OCI-LY1 (cell line): ENCODE results near the gene TRPM6.

Source experiments
- CTCF ChIP-seq: fragments of 200-600 bp; sonication (generic), shearing (Covaris generic); IDR thresholded peaks from 2 replicates; pipeline ENCODE4 v1.5.1; 2017; ENCODE audit warnings: mild to moderate bottlenecking, antibody characterized with exemption, low read length, moderate library complexity, mixed read lengths
- EZH2 ChIP-seq: fragments of 200-600 bp; sonication (generic), shearing (Covaris generic); IDR thresholded peaks from 2 replicates; pipeline ENCODE4 v1.8.0; 2017; ENCODE audit warnings: borderline replicate concordance, mixed run types, mild to moderate bottlenecking, antibody characterized with exemption, low read length, moderate library complexity, mixed read lengths

GRCh38 chr9:74920944-74921626 is 33.4 kb upstream of the TRPM6 start:
- TF ChIP-seq CTCF (no peak), EZH2 (no peak)
